Stimulated activated CD8-positive, alpha-beta memory T cell treated with anti-CD3 and anti-CD28 coated beads, Interleukin-7, amount 100 ng/mL, for 24 hours (primary cell): ENCODE data around the gene CC2D2A.

Experiments used
- DNase-seq: peaks from one replicate; pipeline ENCODE4 v3.0.0-alpha.2; 2020; ENCODE audit warnings: low read depth

The CC2D2A gene

GRCh38 chr4:15466596-15466995 is 3.1 kb upstream of the CC2D2A start:
- DNase-seq: no peak

- no peak for DNase-seq
Measured at GRCh38 chr4:15470128-15470475, 420 bp downstream of the CC2D2A start.

DNA sequence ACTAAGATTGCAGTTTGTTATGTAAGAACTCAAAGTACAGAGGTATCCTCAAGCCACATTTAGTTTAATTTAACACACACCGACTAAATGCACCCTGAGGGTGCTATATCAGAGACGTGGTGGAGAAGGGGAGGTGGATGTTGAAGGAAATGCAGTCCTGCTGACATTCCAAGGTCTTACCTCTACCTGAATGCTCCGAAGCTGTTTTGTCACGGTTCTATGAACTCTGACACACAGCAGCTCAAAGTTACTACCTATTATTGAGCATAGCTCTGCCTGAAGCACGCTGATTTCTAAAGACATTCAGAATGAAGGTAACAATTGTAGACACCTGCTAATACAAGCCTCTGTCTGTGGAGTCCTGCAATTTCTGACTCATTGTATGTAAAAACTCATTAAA is 6.7 kb downstream of the CC2D2A start:
- no peak for DNase-seq

DNA sequence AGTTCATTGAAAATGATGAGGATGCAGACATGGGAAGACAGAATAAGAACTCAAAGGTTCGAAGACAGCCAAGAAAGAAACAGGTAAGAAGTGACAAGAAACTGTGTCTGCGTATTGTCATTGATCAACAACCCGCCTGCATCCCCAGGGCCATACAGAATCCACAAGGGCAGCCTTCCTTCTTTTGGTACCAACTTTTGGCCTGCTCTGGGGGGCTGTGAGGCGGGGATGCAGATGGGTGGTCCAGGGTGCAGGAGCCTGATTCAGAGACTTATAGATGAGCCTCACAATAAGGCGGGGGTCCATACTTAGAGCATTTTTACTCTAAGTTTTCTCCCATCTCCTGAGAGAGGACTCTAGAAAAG is 9.0 kb downstream of the CC2D2A start:
- no peak for DNase-seq

- no peak for DNase-seq
Measured at GRCh38 chr4:15479089-15479912, 9.6 kb downstream of the CC2D2A start.

- no peak for DNase-seq
Measured at GRCh38 chr4:15479913-15480185, 10.2 kb downstream of the CC2D2A start.

GRCh38 chr4:15481961-15482745 is 12.5 kb downstream of the CC2D2A start:
- DNase-seq: no peak

DNA sequence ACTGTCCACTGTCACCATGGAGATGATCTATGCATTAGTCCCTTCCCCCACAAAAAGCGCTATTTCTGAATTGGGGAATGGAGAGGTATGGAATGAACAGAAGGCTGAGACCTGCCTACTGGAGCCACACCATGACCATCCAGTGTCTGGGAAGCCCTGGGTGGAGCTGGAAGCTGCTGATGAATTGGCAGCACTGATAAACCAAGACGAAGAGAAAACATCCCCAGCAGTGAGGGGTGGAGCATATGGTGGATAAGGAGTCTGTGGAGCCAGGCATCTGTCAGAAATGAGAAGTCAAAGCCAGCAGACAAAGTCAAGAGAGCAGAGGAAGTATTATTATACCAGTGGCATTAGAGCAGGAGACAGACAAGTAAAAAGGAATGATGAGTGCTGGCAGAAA is 13.2 kb downstream of the CC2D2A start:
- no peak for DNase-seq

- no peak for DNase-seq
Measured at GRCh38 chr4:15488136-15488535, 18.5 kb downstream of the CC2D2A start.

GRCh38 chr4:15488658-15489470 is 19.2 kb downstream of the CC2D2A start:
- DNase-seq: no peak

- DNase-seq: no peak
Measured at GRCh38 chr4:15489551-15489950, 19.9 kb downstream of the CC2D2A start.

GRCh38 chr4:15493411-15493810 is 23.7 kb downstream of the CC2D2A start:
- DNase-seq: no peak

- DNase-seq: no peak
Measured at GRCh38 chr4:15495621-15496020, 25.9 kb downstream of the CC2D2A start.

DNA sequence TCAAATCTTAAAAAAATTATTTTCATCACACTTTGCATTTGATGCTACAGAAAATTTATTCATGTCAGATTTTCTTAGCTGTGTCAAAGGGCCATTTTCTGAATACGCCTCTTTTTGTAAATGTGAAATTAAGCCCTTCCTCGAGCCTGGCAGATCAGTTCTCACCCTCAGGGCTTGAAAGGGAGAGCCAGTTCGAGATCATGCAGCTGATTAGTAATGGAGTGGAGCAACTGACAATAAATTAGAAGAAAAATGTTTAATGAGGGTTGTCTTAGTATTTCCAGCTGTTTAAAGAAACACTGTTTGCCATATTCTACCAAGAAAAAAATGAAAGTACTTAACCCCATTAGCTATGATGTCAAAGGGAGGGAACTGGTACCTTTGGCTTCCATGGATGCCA is 28.7 kb downstream of the CC2D2A start:
- no peak for DNase-seq

- no peak for DNase-seq
Measured at GRCh38 chr4:15500701-15501100, 31.0 kb downstream of the CC2D2A start.

- no peak for DNase-seq
Measured at GRCh38 chr4:15501941-15502340, 32.3 kb downstream of the CC2D2A start.

- no peak for DNase-seq
Measured at GRCh38 chr4:15502384-15502783, 32.7 kb downstream of the CC2D2A start.

- DNase-seq: no peak
Measured at GRCh38 chr4:15504041-15504440, 34.4 kb downstream of the CC2D2A start.

DNA sequence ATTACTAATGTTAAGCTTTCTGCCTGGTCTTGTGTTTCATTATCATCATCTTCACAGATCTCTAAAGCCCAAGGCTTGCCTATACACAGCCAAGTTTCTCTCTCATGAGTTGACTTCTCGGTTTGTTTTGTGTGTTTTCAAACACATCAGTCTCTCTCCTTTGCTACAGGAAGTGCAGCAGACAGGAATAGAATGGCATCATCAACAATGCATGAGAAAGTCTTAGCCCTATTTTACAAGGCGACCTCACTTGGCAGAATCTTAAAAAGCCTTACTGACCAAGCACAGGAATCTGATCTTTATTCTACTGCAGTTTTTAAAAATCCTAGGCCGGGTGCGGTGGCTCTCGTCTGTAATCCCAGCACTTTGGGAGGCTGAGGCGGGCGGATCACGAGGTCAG is 36.8 kb downstream of the CC2D2A start:
- DNase-seq: no peak

- DNase-seq: no peak
Measured at GRCh38 chr4:15507679-15508078, 38.0 kb downstream of the CC2D2A start.

DNA sequence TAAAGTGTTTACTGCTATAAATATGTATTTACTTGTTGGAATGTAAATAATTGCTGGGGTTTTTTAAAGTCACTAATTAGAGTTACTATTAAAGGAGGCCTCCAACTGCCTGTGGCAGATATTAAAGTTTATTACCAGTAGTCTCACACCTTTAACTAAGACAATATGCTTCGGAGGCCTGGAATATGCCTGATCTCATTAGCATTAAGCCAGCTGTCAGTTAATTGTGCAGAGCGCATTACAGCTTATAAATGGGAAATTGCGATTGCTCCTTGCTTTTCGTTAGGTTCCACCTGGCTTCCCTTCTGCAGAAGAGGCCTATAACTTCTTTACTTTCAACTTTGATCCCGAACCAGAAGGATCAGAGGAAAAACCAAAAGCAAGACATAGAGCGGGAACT is 41.3 kb downstream of the CC2D2A start:
- no peak for DNase-seq

- DNase-seq: no peak
Measured at GRCh38 chr4:15513545-15513944, 43.9 kb downstream of the CC2D2A start.

- DNase-seq: no peak
Measured at GRCh38 chr4:15515106-15515505, 45.4 kb downstream of the CC2D2A start.
